Chondrocyte (in vitro differentiated cells): ENCODE results near the gene ZNF138. TPM values are rescaled to one million over a fixed set of nuclear protein-coding genes. Genes with fewer than 3 reads are reported as not detected.

Source experiments
- DNase-seq: peaks from one replicate; pipeline ENCODE4 v3.0.0; 2021; ENCODE audit warnings: mixed read lengths, low spot score
- H3K27ac Mint-ChIP-seq: one replicate; pipeline ENCODE4 v1.8.0; 2021; ENCODE audit warnings: mild to moderate bottlenecking, moderate library complexity, mixed read lengths; ENCODE audit not compliant: unreplicated experiment
- H3K27me3 Mint-ChIP-seq: 2 replicates; pipeline ENCODE4 v1.8.0; 2021; ENCODE audit warnings: low read depth, mixed read lengths
- H3K36me3 Mint-ChIP-seq: 2 replicates; pipeline ENCODE4 v1.8.0; 2021; ENCODE audit warnings: low read depth, mixed read lengths
- H3K4me1 Mint-ChIP-seq: 2 replicates; pipeline ENCODE4 v1.8.0; 2021; ENCODE audit warnings: low read depth, mild to moderate bottlenecking, mixed read lengths
- H3K4me3 Mint-ChIP-seq: one replicate; pipeline ENCODE4 v1.8.0; 2021; ENCODE audit warnings: mild to moderate bottlenecking, moderate library complexity, mixed read lengths; ENCODE audit not compliant: unreplicated experiment
- H3K9me3 Mint-ChIP-seq: 2 replicates; pipeline ENCODE4 v1.8.0; 2021; ENCODE audit warnings: low read depth, mixed read lengths
- CTCF ChIP-seq: fragments of 200-600 bp; sonication (generic); IDR thresholded peaks from 2 replicates; pipeline ENCODE4 v1.5.0; 2021; ENCODE audit warnings: antibody characterized with exemption, mild to moderate bottlenecking, moderate library complexity
- total RNA-seq: library from RNA; stranded (reverse); gene quantifications from 3 replicates; pipeline ENCODE4 v1.2.1, GENCODE V29; 2021

ZNF138 gene
- total RNA-seq, 1 donor from 2014 or later = 4.3 TPM

DNA sequence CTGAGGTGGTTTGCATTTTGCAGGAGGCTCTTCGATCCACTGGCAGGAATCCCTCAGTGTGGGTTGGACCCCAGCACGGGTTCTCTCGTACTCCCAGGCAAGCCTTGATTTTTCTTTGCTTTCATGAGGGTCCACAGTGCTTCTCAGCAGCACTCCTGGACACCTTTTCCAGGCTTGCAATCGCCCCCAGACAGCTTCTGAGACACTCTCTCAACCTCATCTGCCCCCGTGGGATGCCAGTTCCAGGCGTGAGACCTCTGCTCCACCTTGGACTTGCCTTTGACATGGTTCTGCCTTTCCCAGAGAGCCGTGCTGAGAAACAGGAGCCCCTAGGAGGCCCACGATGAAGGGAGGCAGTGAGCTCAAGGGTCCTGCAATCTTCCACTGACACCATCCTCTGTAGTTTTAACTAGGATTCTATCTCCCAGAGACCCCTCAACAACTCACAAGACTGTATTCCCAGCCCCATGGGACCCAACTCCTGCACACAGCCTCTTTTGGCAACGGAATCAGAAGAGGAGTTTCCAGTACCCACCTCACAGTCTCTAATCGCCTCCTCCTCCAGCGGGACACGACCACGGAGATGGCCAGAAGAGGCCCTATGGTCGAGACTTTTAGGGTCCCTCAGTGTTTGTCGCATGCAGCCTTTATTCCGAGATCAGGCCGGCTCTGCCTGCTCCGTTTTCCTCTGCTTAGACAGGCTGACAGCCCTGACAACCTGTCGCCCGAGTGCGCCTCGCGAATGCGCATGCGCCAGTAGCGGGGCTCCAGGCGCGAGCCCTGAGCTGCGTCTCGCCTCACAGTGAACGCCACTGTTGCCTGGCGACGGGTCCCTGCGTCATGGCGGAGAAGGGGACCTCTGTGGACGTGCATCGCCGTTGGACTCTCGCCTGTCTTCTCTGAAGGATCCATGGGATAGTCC, 82.8 kb downstream of the ZNF138 start:
- H3K27ac Mint-ChIP-seq = no peak overlapping the region
- TF ChIP-seq CTCF = no peak
- peaks cover 19% of the 10 kb centered on the region for H3K9me3 Mint-ChIP-seq
- H3K27me3 Mint-ChIP-seq = no peaks in the 10 kb centered on the region
- peak; percentile 86 for DNase-seq
- H3K4me3 Mint-ChIP-seq = peak overlapping the region; percentile 65
- no peaks in the 10 kb centered on the region for H3K4me1 Mint-ChIP-seq
- no peaks in the 10 kb centered on the region for H3K36me3 Mint-ChIP-seq

GRCh38 chr7:64877714-64878610, 83.7 kb downstream of the ZNF138 start:
- Mint-ChIP-seq H3K4me1 (no peaks in the 10 kb centered on the region), H3K4me3 (peak overlapping the region; percentile 65), H3K27me3 (no peaks in the 10 kb centered on the region)

GRCh38 chr7:64878684-64879083, 84.5 kb downstream of the ZNF138 start:
- H3K4me3 Mint-ChIP-seq = no peak overlapping the region

More at GRCh38 chr7:64877714-64878610, 83.7 kb downstream of the ZNF138 start:
- peak; percentile 63 for DNase-seq
- TF ChIP-seq CTCF = no peak
- Mint-ChIP-seq H3K27ac (no peak overlapping the region), H3K9me3 (peaks cover 24% of the 10 kb centered on the region), H3K36me3 (no peaks in the 10 kb centered on the region)

DNA sequence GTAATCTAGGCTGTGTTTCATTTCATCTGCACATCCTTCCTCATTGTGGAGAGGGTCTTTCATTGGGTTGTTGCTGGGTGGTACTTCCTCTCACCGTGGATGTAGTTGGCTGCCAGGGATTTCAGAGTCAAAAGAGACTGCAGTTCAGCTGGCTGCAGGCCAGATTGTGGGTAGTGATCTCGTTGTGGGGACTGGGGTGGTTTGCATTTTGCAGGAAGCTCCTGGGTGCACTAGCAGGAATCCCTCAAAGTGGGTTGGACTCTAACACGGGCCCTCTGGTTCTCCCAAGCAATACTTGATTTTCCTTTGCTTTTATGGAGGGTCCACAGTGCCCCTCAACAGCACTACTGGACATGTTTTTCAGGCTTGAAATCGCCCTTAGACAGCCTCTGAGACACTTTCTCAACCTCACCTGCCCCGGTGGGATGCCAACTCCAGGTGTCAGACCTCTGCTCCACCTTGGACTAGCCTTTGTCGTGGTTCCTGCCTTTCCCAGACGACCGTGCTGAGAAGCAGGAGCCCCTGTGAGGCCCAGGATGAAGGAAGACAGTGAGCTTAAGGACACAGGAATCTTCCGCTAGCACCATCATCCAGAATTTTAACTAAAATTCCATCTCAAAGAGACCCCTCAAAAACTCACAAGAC, 85.0 kb downstream of the ZNF138 start:
- Mint-ChIP-seq H3K27ac (no peak overlapping the region), H3K4me3 (no peak overlapping the region), H3K36me3 (no peaks in the 10 kb centered on the region), H3K27me3 (no peaks in the 10 kb centered on the region), H3K4me1 (no peaks in the 10 kb centered on the region), H3K9me3 (peaks cover 28% of the 10 kb centered on the region)
- no peak for TF ChIP-seq CTCF
- peak; percentile 68 for DNase-seq

More at GRCh38 chr7:64878684-64879083, 84.5 kb downstream of the ZNF138 start:
- no peak for DNase-seq
- H3K36me3 Mint-ChIP-seq = no peaks in the 10 kb centered on the region
- H3K27ac Mint-ChIP-seq = no peak overlapping the region
- TF ChIP-seq CTCF = no peak
- H3K4me1 Mint-ChIP-seq = no peaks in the 10 kb centered on the region
- peaks cover 28% of the 10 kb centered on the region for H3K9me3 Mint-ChIP-seq
- no peaks in the 10 kb centered on the region for H3K27me3 Mint-ChIP-seq

GRCh38 chr7:64879800-64880199, 85.6 kb downstream of the ZNF138 start:
- no peak overlapping the region for H3K4me3 Mint-ChIP-seq
- no peaks in the 10 kb centered on the region for H3K4me1 Mint-ChIP-seq
- no peak for TF ChIP-seq CTCF
- no peaks in the 10 kb centered on the region for H3K27me3 Mint-ChIP-seq
- no peaks in the 10 kb centered on the region for H3K36me3 Mint-ChIP-seq
- H3K9me3 Mint-ChIP-seq = peaks cover 28% of the 10 kb centered on the region
- DNase-seq = peak; percentile 59
- H3K27ac Mint-ChIP-seq = no peak overlapping the region
